Measurements from ENCODE around the gene AOC2. TPM values are rescaled to one million over a fixed set of nuclear protein-coding genes. Genes with fewer than 3 reads are reported as not detected.

Gene AOC2
- total and polyA plus RNA-seq, 4 donors, result 0.17 to 2.4 (median 0.41) TPM

DNA sequence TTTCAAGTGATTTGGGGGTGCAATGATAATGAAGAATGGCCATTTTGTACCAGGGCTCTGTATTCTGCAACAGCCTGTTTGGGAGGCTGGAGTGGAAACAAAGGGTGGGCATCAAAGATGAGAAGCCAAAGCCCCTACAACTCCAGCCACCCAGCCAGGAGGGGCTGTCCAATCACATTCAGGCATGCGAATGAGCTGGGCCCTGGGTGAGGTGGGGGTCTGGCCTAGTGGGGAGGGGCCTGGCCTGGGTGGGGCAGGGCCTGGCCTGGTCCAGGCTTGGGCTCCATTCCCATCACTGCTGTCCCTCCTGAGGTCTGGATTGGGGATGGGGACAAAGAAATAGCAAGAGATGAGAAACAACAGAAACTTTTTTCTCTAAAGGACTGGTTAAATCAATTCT is 13.0 kb downstream of the AOC2 start:
- no peak overlapping the region for H3K4me3 ChIP-seq (ENCODE audit: low read depth in 1 of 3, low read length in 3 of 3)
- H3K36me3 ChIP-seq (ENCODE audit: control insufficient read depth in 4 of 4, insufficient read depth in 3 of 4, low read depth in 1 of 4, low read length in 3 of 4), result no peaks in the 10 kb centered on the region
- TF ChIP-seq FOXA1 (IDR thresholded peaks at IDR 0.05), result no peak
- TF ChIP-seq, protein P1, sequence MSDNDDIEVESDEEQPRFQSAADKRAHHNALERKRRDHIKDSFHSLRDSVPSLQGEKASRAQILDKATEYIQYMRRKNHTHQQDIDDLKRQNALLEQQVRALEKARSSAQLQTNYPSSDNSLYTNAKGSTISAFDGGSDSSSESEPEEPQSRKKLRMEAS (IDR thresholded peaks at IDR 0.05), result no peak
- no peak for TF ChIP-seq RAD21 (IDR thresholded peaks at IDR 0.05)
- TF ChIP-seq, protein P2, sequence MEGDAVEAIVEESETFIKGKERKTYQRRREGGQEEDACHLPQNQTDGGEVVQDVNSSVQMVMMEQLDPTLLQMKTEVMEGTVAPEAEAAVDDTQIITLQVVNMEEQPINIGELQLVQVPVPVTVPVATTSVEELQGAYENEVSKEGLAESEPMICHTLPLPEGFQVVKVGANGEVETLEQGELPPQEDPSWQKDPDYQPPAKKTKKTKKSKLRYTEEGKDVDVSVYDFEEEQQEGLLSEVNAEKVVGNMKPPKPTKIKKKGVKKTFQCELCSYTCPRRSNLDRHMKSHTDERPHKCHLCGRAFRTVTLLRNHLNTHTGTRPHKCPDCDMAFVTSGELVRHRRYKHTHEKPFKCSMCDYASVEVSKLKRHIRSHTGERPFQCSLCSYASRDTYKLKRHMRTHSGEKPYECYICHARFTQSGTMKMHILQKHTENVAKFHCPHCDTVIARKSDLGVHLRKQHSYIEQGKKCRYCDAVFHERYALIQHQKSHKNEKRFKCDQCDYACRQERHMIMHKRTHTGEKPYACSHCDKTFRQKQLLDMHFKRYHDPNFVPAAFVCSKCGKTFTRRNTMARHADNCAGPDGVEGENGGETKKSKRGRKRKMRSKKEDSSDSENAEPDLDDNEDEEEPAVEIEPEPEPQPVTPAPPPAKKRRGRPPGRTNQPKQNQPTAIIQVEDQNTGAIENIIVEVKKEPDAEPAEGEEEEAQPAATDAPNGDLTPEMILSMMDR (IDR thresholded peaks at IDR 0.05; ENCODE audit: low read depth, low read length, missing input control), result no peak
- no peak for TF ChIP-seq JUND (IDR thresholded peaks at IDR 0.05)
- TF ChIP-seq, protein P3, sequence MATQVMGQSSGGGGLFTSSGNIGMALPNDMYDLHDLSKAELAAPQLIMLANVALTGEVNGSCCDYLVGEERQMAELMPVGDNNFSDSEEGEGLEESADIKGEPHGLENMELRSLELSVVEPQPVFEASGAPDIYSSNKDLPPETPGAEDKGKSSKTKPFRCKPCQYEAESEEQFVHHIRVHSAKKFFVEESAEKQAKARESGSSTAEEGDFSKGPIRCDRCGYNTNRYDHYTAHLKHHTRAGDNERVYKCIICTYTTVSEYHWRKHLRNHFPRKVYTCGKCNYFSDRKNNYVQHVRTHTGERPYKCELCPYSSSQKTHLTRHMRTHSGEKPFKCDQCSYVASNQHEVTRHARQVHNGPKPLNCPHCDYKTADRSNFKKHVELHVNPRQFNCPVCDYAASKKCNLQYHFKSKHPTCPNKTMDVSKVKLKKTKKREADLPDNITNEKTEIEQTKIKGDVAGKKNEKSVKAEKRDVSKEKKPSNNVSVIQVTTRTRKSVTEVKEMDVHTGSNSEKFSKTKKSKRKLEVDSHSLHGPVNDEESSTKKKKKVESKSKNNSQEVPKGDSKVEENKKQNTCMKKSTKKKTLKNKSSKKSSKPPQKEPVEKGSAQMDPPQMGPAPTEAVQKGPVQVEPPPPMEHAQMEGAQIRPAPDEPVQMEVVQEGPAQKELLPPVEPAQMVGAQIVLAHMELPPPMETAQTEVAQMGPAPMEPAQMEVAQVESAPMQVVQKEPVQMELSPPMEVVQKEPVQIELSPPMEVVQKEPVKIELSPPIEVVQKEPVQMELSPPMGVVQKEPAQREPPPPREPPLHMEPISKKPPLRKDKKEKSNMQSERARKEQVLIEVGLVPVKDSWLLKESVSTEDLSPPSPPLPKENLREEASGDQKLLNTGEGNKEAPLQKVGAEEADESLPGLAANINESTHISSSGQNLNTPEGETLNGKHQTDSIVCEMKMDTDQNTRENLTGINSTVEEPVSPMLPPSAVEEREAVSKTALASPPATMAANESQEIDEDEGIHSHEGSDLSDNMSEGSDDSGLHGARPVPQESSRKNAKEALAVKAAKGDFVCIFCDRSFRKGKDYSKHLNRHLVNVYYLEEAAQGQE (IDR thresholded peaks at IDR 0.05), result no peak
- TF ChIP-seq, protein P4, sequence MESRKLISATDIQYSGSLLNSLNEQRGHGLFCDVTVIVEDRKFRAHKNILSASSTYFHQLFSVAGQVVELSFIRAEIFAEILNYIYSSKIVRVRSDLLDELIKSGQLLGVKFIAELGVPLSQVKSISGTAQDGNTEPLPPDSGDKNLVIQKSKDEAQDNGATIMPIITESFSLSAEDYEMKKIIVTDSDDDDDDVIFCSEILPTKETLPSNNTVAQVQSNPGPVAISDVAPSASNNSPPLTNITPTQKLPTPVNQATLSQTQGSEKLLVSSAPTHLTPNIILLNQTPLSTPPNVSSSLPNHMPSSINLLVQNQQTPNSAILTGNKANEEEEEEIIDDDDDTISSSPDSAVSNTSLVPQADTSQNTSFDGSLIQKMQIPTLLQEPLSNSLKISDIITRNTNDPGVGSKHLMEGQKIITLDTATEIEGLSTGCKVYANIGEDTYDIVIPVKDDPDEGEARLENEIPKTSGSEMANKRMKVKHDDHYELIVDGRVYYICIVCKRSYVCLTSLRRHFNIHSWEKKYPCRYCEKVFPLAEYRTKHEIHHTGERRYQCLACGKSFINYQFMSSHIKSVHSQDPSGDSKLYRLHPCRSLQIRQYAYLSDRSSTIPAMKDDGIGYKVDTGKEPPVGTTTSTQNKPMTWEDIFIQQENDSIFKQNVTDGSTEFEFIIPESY (IDR thresholded peaks at IDR 0.05), result no peak
- TF ChIP-seq HNF4A (conservative IDR thresholded peaks at IDR 0.05), result no peak
- TF ChIP-seq, protein P5, sequence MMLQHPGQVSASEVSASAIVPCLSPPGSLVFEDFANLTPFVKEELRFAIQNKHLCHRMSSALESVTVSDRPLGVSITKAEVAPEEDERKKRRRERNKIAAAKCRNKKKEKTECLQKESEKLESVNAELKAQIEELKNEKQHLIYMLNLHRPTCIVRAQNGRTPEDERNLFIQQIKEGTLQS (IDR thresholded peaks at IDR 0.05), result no peak
- TF ChIP-seq FOXA2 (IDR thresholded peaks at IDR 0.05), result no peak
- no peak for TF ChIP-seq EGR1 (IDR thresholded peaks at IDR 0.05; ENCODE audit: low read depth in 2 of 2)
- TF ChIP-seq GABPA (IDR thresholded peaks at IDR 0.05 in 1 of 2, conservative IDR thresholded peaks at IDR 0.05 in 1 of 2), result no peak
- TF ChIP-seq HNF4G (IDR thresholded peaks at IDR 0.05), result no peak
- no peak for DNase-seq (ENCODE audit: low spot score)
- no peak overlapping the region for H3K9ac ChIP-seq (ENCODE audit: low read depth in 1 of 2, low read length in 2 of 2)
- no peak overlapping the region for H3K27ac ChIP-seq (ENCODE audit: low read depth in 1 of 2, low read length in 2 of 2)
- no peaks in the 10 kb centered on the region for H3K9me3 ChIP-seq (ENCODE audit: control insufficient read depth in 4 of 4, low read length in 3 of 4)
- peaks cover 0 to 14% (median 11%) of the 10 kb centered on the region in 4 donors for H3K4me1 ChIP-seq (ENCODE audit: control insufficient read depth in 4 of 4, insufficient read depth in 4 of 4, low read length in 3 of 4)
- WGBS, result 92% methylated on average over 1 of the region's 1 CpG
- H3K27me3 ChIP-seq (ENCODE audit: control insufficient read depth in 4 of 4, insufficient read depth in 4 of 4, low read length in 3 of 4), result no peaks in the 10 kb centered on the region

DNA sequence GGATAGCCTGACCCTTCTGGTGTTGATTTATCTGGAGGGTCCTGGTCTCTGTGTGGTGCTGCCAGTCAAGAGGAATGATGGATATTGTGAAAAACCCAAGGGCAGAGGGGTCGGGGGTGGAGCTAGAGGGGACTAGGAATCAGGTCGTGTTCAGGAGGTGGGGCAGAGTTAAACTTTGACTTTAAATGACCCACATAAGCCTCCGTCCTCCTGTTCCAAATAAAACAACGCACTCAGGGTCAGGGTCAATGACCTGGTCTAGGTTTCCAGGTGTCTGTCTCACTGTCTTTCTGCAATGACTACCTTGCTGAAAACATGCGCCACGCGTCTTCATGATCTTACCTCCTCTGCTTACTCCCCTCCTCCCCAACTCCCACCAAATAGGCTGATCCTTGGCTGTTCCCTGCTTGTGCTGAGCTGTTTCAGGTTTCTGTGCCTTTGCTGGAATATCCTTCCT is 21.3 kb downstream of the AOC2 start:
- peak; percentile 56 for DNase-seq (ENCODE audit: low spot score)
- Histone ChIP-seq H3K9ac (ENCODE audit: low read depth in 1 of 2, low read length in 2 of 2) (no peak overlapping the region), H3K36me3 (ENCODE audit: control insufficient read depth in 4 of 4, insufficient read depth in 3 of 4, low read depth in 1 of 4, low read length in 3 of 4) (peaks cover 0 to 4% (median 1%) of the 10 kb centered on the region in 4 donors), H3K27ac (ENCODE audit: low read depth in 1 of 2, low read length in 2 of 2) (peak overlapping the region; percentile 78), H3K4me1 (ENCODE audit: control insufficient read depth in 4 of 4, insufficient read depth in 4 of 4, low read length in 3 of 4) (peaks cover 0 to 43% (median 39%) of the 10 kb centered on the region in 4 donors), H3K27me3 (ENCODE audit: control insufficient read depth in 4 of 4, insufficient read depth in 4 of 4, low read length in 3 of 4) (no peaks in the 10 kb centered on the region), H3K4me3 (ENCODE audit: low read depth in 1 of 3, low read length in 3 of 3) (peak overlapping the region in 2 of 3 donors; percentile 35 to 61), H3K9me3 (ENCODE audit: control insufficient read depth in 4 of 4, low read length in 3 of 4) (no peaks in the 10 kb centered on the region)
- 31% methylated on average over 7 of the region's 7 CpGs for WGBS
- TF ChIP-seq, protein P4 (IDR thresholded peaks at IDR 0.05), result peak; percentile 59
- TF ChIP-seq YY1 (IDR thresholded peaks at IDR 0.05) (peak; percentile 39), FOXA1 (IDR thresholded peaks at IDR 0.05) (peak; percentile 53), NR2F2 (IDR thresholded peaks at IDR 0.05) (peak; percentile 96), JUND (IDR thresholded peaks at IDR 0.05) (peak; percentile 79 to 80), HNF4G (IDR thresholded peaks at IDR 0.05) (peak; percentile 79), TAF1 (conservative IDR thresholded peaks at IDR 0.05) (no peak), SP1 (IDR thresholded peaks at IDR 0.05) (peak; percentile 91)
- TF ChIP-seq, protein P3 (IDR thresholded peaks at IDR 0.05), result peak; percentile 71
- TF ChIP-seq, protein P5 (IDR thresholded peaks at IDR 0.05), result no peak
- TF ChIP-seq, protein P1 (IDR thresholded peaks at IDR 0.05), result peak; percentile 73

Measured in liver (tissue), 9 donors.